ENCODE measurements around the gene RYR3.

Gene RYR3

DNA sequence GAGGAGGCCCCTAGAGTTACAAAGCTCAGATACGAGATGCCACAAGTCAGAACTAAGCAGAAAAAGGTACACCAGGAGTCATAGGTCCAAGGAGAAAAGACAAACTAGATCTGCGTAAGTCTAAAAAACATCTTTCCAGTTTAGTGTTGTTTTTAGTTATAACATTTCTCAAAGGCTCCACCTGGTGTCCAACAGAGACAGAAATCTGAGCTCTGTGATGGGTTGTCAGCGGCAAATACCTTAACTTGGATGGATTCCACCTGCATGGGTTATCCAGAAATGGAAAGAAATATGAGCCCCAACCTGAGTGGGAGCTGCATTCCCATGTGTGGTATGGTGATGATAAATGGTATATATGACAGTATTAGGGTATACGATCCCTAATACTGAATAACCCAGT lies 418.9 kb downstream of the RYR3 start:
- no peak for DNase-seq

DNA sequence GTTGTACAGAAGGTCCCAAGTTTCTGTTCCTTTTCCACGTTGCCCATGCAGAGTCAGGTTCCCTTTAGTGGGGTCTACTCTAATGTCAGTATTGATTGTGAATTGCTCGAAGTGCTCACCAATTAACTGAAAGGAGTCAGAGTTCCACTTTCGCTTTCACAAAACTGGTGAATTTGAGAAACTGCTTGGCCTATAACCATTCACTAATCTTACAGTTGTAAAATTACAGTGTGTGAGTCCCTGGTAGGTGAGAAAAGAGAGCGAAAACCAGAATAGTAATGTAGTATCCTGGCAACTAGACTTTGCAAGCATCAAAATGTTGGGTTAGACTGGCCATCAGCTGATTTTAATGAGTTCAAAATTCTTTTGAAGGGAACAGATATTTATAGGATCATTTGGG lies 420.0 kb downstream of the RYR3 start:
- DNase-seq, result no peak

DNA sequence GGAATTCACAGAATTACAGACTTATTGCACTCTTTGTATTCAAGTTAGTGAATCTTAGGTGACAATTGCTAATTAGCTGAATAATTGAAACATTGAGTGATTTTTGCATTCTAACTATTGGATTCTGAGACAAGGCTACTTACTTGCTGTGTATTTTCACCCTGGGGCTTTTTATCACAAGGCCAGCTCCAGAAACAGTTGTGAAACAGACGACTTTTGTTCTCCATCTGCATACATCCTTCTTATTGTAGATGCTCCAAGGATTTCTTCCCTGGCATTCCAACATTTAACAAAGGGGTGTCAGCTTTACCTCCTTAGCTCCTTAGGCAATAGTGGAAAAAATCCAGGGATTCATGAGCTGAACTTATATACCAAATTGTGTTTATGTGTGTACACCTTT lies 424.4 kb downstream of the RYR3 start:
- DNase-seq, result no peak

DNA sequence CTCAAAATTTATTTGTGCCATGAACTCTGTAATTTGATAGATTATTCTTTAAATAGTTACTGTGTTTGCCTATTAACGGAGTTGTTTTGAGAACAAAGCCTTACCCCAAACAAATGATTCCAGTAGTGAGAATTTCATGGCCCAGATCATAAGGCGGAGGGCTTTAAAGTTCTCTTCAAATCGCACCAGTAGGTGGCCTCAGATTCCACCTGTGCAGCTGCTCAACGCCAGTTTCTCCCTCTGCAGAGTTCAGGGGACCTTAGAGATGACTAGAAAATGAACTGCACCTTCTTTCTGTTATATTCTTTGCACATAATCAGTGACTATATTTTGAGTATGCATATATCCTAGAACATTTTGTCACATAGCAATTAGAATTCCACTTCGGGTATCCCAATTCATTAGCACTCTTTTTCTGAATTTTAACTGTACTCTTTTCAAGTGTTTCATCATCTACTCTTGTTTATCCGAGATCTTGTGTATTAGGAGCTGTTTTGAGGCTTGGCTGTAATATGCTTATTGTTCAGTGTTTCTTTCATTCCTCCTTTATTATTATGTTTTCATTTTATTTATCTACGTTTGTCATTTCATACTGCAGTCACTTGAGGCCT lies 425.0 kb downstream of the RYR3 start:
- no peak for DNase-seq

DNA sequence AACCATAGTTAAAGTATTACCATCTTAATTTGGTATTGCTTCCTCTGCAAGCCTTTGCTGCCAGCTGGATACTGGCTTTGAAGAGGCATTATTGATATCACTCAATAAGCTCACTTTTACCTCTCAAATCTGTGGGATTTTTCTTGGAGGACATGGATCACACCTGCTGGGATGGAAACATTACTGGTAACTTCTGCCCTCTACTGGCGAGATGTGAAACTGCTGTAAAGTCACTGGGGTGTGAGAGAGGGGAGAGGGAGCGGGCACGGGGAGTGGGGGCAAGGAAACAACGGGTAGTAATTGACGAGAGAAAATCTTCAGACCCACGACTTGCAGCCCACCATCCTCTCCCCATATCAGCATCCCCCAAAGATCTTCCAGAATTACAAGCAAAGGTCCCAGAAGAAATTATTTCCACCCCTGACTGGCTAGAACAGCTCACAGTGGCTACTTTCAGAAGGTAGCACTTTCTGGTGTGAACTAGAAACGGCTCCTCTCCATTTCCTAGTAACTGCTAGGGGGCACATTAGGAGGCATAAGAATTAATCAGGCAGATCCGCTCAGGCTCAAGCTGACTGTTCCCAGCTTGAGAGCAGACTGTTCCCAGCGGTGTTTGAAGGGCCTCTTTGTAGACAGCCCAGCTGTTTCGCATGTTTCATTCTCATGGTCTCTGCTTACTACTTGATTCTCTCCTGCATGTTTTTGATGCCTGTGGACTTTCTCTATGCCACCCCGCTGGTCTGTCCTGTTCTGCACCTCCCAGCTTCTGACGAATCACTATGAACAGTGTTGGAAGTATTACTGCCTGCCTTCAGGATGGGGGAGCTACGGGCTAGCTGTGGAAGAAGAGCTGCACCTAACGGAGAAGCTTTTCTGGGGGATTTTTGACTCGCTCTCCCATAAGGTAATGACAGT lies 427.2 kb downstream of the RYR3 start:
- no peak for DNase-seq

DNA sequence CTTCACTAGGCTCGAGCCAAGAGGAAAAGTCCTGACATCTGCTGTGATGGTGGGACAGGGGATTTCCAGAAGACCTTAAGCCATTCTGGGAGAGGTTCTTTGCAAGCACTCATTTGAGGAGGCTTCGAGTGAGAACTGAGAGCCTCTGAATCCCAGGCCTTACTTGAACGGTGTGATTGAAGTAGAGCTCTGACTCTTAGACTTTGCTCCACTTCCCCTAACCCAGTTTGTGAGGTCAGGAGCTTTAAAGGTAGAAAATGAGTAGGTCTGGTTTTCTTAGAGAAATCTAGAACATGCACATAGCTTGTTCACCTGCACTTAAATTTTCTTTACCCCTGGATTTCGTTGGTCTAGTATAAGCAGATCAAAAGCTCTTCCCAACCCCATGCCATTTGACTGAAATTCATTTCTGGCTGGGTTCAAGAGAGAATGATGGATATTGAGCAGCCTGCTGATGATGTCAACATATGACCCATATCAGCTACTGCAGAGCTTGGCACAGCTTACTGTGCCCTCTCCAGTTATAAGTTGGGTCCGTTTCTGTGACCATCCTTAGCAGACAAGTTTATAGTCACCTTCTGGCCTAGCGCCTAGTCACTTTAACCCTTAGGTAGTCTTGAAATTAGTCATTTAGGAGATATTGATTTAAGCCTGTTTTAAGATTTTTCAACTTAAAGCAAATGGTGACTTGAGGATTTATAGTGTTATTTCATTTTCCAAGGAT lies 428.3 kb downstream of the RYR3 start:
- DNase-seq, result no peak

DNA sequence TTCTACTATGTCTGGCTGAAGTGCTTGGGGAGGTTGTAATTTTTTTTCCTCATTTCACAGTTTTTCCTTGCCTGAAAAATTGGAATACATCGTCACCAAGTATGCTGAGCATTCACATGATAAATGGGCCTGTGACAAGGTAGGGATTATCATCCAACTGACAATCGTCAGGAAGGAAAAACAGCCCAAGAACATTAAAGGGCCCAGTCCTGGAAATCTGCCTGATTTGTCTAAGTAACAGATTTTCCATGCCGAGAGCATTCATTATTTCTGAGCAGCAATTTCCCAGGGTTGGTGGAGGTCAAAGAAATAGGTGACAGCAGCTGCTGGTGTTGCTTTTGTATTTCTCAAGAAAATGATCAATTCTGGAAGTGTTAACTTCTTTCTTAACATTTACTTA lies 431.5 kb downstream of the RYR3 start:
- DNase-seq, result no peak

DNA sequence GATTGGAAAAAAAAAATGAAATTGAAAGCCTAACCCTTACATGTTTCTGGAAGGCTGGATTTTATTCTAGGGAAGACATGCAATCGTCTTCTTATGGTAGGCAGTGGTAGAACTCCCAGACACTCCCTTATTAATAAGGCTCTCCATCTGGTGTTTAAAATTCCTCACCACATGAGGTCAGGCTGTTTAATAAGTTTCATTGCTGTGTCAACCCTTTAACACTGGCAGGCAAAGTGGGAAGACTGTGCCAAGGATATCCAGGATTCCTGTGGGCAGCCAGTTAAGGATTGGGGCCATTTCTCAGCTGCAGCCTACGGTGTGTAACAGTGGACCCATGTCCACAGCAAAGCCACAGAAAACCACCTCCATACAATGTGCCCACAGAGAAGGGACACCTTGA lies 432.0 kb downstream of the RYR3 start:
- DNase-seq, result no peak

DNA sequence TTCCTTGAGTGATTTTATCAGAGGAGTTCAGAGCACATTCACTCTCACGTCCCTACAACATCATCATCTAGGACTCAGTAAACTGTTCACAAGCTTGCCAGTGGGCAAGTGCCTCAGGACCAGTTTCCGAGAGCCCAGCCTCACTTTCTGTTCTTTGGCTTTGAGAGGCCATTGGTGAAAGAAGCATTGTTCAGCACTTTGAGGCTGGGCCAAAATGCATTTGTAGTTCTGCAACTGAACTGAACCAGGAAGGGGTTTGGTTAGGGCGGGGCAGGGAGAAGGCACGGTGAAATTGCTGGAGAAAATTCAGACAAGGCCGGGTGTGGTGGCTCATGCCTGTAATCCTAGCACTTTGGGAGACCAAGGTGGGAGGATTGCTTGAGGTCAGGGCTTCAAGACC lies 435.4 kb downstream of the RYR3 start:
- no peak for DNase-seq

DNA sequence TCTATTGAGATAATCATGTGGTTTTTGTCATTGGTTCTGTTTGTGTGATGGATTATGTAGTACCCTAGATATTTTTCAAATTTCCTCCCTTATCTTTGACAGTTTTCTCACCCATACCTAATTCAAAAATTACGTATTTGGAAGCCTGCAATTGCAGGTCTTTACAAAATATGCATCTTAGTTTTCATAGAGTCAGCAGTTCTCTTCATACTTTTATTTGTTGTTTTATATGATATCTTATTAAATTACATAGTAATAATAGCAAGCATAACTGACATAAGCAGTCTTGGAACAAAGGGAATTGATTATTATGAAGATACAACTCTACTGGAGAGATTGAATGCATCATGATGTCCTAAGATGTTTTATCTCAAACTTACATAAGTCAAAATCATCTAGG lies 442.2 kb downstream of the RYR3 start:
- no peak for DNase-seq

DNA sequence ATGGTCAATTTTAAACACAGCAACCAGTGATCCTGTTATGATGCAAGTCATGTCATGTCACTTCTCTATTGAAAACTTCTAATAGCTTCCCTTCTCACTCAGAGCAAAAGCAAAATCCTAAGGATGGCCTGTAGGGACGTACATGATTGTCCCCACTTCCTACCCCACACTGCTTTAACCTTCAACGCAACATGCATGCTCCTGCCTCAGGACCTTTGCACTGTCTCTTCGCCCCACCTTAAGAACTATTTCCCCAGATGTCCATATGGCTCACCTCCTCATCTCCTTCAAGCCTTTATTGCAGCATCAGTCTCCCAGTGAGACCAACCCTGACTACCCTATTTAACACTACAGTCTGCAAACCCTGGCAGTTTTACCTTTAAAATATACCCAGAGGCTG lies 443.5 kb downstream of the RYR3 start:
- DNase-seq, result no peak

DNA sequence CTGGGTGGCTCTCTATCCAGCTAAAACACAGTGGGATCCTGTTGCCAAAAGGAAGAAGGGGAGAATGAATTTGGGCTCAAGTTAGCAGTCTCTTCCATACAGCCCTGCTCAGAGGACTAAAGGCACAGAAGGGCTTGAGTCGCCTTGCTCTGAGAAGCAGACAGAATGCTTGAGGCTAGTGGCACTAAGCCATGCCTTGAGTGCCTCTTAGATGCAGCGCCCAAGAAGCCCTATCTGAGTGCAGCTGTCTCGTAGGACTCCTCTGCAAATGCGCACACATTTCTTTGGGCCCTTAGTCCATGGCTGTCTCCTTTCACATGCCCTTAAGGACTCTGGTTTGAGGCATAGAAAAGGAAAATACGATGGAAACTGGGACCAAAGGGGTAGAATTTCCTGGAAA lies 446.2 kb downstream of the RYR3 start:
- no peak for DNase-seq

DNA sequence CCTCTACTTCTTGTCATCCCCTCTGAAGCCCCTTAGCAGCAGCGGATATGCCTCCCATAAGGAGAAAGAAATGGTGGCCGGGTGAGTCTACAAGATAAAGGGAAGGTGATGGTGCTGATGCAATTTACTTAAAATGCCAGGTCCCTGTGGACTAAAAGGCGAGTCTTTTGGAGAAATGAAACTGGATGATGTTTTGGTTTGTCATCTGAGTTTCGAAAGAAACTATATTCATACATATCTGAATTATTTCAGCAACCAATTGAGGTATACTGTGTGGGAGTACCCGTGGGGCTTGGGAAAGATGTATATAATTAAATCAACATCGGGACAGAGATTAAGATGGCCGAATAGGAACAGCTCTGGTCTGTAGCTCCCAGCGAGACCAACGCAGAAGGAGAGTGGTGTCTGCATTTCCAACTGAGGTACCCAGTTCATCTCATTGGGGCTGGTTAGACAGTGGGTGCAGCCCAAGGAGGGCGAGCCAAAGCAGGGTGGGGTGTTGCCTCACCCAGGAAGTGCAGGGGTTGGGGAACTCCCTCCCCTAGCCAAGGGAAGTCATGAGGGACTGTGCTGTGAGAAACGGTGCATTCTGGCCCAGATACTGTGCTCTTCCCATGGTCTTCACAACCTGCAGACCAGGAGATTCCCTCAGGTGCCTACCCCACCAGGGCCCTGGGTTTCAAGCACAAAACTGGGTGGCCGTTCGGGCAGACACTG lies 446.9 kb downstream of the RYR3 start:
- no peak for DNase-seq

DNA sequence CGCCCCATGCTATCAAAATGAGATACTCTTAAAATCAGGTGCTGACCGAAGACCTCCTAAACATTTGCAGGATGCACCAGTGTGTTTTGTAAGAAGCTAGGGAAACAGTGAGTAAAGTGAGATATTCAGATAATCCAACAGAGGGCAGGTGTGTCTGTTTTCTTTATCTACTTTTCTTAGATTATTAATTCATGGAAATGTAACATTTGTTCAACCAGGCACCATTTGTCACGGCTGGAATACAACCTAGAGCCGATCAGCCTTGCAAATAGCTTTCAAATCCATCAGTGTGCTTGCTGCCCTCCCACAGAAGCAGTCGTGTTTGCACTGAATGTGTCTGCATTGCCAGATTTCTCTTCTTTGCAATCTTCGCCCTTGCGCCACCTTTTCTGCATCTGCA lies 455.6 kb downstream of the RYR3 start:
- DNase-seq, result no peak

DNA sequence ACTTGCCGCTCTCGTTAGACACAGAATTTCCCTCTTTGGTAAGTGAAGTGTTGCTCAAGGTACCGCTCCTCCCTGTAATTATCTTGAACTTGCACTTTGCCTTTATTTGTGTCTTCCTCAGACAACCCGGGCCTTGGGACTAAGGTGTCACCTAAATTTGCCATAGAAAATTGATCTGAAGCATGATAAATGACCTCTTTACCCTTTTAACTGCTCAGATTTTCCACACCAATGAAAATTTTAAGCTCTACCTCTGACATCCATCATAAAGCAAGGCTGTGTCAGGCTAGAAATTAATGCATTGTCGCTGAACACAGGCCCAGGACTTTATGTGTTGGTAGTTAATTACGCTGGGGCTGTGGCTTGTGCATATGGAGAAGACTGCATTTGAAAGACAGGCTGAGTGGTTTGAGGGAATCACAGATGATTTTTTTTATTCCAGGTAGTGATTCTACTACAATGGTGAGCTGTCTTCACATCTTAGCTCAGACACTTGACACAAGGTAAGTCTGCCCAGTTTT lies 458.0 kb downstream of the RYR3 start:
- no peak for DNase-seq

DNA sequence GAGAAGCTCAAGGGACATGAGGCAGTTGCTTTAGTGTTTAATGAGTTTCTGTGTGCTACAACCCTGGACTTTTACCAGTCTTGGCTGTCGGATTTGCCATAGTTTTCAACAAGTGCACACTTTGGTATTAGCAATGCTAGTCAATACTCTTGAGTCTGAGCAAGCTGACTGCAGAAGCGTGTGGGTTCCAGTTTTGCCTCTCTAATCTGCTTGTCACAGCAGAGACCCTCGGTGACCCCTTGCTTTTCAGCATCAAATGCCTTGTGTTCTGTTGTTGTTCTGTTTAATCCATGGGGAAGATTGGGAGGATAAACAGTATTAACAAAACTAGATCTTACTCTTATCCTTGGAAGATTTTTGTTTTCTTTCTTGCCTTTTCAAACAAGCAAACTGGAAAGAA lies 463.2 kb downstream of the RYR3 start:
- no peak for DNase-seq

DNA sequence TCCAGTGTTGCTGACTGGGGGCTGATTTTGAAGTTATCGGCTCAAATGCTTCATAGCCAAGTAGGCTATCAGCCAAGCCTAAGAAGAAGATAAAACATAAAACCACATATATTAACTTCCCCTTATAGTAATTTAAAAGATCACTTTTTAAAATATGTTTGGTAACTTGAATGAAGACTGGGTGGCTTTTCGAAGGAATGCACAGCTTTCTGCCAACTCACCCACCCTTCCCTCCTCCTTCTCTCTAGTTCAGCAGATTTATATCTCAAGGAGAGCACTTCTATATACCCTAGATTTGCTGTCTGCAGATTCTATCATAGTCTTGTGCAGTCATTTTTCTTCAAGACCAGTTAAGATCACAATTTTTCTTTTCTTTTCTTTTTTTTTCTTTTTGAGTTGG lies 468.1 kb downstream of the RYR3 start:
- no peak for DNase-seq

DNA sequence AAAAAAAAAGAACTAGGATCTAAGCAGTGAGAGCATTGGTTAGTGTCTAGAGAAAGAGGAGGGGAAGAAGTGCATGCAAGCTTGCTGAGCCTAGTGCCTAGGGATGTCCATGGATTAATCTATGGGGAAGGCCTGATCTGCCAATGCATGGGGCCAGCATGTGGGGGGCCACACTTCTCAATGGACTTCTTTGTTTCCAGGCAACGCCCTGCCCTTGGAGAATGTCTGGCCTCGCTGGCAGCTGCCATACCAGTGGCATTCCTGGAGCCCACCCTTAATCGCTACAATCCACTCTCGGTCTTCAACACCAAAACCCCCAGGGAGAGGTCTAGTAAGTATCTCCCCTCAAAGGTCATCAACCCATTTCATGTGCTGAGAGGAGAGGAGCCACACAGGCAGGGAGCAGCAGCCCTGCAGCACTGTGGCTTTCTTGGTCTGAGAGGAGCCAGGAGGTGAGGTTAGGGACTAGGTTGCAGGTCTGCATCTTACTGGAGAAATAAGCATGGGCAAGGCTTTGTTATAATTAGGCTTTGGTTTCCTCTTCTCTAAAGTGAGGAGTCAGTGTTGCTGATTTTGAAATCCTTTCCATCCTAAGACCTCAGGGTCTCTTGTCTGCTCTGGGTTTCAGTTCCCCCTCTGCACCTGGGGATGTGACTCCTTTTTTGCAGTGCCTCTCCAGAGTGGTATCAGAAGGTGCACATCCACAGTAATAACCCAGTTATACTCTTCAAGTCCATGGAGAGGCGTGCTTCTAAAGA lies 469.4 kb downstream of the RYR3 start:
- no peak for DNase-seq

DNA sequence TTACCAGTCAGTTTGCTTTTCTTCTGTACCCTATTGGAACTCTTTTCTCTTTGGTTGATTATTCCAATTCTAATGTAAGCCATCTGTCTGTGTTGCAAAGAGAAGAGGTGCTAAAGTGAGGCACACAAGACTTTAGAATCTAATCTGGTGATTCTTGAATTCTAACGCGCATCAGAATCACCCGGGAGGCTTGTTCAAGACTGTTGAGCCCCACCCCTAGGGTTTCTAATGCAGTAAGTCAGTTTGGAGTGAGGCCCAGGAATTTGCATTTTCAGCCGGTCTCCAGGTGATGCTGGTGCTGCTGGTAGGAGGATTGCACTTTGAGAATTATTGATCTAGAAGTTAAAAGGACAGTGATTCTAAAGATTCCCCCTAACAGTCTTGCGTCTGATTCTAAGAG lies 472.2 kb downstream of the RYR3 start:
- DNase-seq, result no peak

DNA sequence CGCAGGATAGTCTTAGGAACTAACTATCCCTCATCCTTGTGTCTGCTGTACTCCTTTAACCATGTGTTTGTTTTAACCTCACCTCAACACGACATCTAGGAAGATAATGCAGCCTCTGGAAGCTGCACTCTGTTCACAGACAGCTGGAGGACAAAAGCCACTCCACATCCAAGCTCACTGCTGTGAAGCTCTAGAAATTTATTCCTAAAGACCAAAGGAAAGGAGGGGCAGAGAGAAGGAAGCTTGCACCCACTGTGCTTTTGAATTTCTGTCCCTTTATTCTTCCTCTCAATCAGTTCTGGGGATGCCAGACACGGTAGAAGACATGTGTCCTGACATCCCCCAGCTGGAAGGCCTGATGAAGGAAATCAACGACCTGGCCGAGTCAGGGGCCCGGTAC lies 474.6 kb downstream of the RYR3 start:
- DNase-seq, result no peak

DNA sequence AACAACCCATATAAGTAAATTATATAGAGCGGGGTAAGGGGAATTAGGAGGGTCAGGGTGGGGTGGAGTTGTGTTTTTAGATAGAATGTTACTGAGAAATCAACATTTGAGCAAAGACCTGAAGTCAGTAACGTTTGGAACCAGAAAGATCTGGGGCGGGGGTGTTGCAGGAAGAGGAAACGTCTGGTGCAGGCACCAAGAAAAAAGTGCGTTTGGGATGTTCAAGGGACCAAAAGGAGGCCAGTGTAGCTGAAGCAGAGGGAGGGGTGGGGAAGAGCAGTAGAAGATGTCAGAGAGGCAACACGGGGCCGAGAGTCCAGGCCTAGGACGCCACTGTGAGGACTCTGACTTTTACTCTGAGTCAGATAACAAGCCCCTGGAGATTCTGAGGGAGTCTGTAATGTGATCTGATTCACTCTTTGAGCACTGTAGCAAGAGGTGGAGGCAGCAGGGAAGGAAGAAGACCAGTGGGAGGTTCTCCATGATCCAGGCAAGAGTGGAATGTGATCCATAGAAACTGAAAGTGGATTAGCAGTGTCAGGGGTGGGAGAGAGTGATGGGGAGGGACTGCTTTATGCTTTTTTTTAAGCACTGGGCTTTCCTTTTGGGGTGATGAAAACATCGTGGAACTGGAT lies 478.3 kb downstream of the RYR3 start:
- no peak for DNase-seq

DNA sequence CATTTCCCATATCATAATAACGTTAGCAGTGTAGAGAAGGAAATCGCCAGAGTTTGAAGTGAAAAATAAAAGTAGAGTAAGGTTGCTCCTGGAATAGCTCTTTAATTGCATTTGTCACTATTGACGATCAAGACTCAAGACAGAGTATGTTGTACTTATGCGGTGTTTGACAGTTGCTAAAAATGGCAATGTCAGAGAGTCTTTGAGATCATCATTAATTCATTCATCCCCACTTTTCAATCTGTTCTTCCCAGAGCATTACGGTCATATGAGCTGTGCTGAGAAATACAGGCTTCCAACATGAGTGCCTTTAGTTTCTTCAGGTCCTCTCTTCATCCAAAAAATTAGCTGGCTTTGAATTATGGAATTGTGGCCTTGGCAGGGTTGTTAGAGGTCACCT lies 483.7 kb downstream of the RYR3 start:
- DNase-seq, result no peak
